Sigmoid colon (tissue), 7 donors: ENCODE data around the gene UGT2B7. TPM values are rescaled to one million over a fixed set of nuclear protein-coding genes. Genes with fewer than 3 reads are reported as not detected.

Source experiments
- DNase-seq: peaks from one replicate; pipeline ENCODE4 v3.0.0-alpha.2; 2019
- H3K27ac ChIP-seq, 4 donors: fragments of 200-600 bp; sonication (generic); one replicate each; pipeline ENCODE4 v1.5.1; 2016 to 2019; ENCODE audit warnings: mild to moderate bottlenecking in 1 of 4
- H3K27me3 ChIP-seq, 3 donors: fragments of 200-600 bp; sonication (generic); one replicate each; pipeline ENCODE4 v1.5.1; 2019; ENCODE audit warnings: mild to moderate bottlenecking in 1 of 3
- H3K36me3 ChIP-seq, 4 donors: fragments of 200-600 bp; sonication (generic); one replicate each; pipeline ENCODE4 v1.5.1; 2016 to 2019
- H3K4me1 ChIP-seq, 4 donors: fragments of 200-600 bp; sonication (generic); one replicate each; pipeline ENCODE4 v1.5.1; 2017 to 2019
- H3K4me3 ChIP-seq, 4 donors: fragments of 200-600 bp; sonication (generic); one replicate each; pipeline ENCODE4 v1.5.1; 2017 to 2019; ENCODE audit warnings: mild to moderate bottlenecking in 2 of 4, moderate library complexity in 1 of 4
- H3K9me3 ChIP-seq, 4 donors: fragments of 200-600 bp in 3 of 4; sonication (generic) in 3 of 4; one replicate each; pipeline versions ENCODE4 v1.5.1 to v1.6.1; 2013 to 2019
- EP300 ChIP-seq, 4 donors: sonication (generic); formaldehyde crosslinking; IDR thresholded peaks; one replicate each; pipeline ENCODE4 v1.6.1; 2017; ENCODE audit warnings: antibody characterized with exemption in 4 of 4
- POLR2A ChIP-seq, 2 donors: fragments of 450-650 bp; IDR thresholded peaks; one replicate each; pipeline ENCODE4 v1.6.1; 2016; ENCODE audit warnings: antibody characterized with exemption in 2 of 2, mild to moderate bottlenecking in 2 of 2, moderate library complexity in 2 of 2
- POLR2AphosphoS5 ChIP-seq, 4 donors: sonication (generic); formaldehyde crosslinking; IDR thresholded peaks; one replicate each; pipeline ENCODE4 v1.6.1; 2017; ENCODE audit warnings: antibody characterized with exemption in 4 of 4
- WGBS, 2 donors: extraction: QIAGEN DNeasy Blood & Tissue Kit; methylation state at CpG; one replicate each; pipeline ENCODE4 v1.1.7; 2013; 5-methylcytosine and 5-hydroxymethylcytosine counted together
- intact Hi-C: fragments of 100-400 bp; cut with DNase I; formaldehyde crosslinking; loops from one replicate; pipeline ENCODE4 v1.15.1; 2023
- polyA plus RNA-seq, 3 donors: library from polyadenylated mRNA; stranded (reverse); fragments of 200-250 nt; gene quantifications; one replicate each; pipeline ENCODE4 v1.2.3, GENCODE V29; 2013
- total RNA-seq, 4 donors: library from RNA; depleted of rRNA; stranded (reverse); fragments of >200 nt; gene quantifications; one replicate each; pipeline ENCODE4 v1.1.0, GENCODE V29; 2016
- TF ChIP-seq, protein P1 (sequence below), 4 experiments: fragments of 450-650 bp in 3 of 4; fragments of 200-600 bp in 1 of 4; IDR thresholded peaks; one replicate each; pipeline ENCODE4 v1.5.1; 2016 to 2019; ENCODE audit warnings: antibody characterized with exemption in 4 of 4, mild to moderate bottlenecking in 3 of 4, moderate library complexity in 2 of 4
- donor health status: healthy with polysubstance abuse.
- donor health status: Bipolar disorder and iron deficiency.
- donor health status: healthy.

The UGT2B7 gene
- total and polyA plus RNA-seq, 7 donors, result 1.6 to 2.5 (median 2.4) TPM; not detected in 4

DNA sequence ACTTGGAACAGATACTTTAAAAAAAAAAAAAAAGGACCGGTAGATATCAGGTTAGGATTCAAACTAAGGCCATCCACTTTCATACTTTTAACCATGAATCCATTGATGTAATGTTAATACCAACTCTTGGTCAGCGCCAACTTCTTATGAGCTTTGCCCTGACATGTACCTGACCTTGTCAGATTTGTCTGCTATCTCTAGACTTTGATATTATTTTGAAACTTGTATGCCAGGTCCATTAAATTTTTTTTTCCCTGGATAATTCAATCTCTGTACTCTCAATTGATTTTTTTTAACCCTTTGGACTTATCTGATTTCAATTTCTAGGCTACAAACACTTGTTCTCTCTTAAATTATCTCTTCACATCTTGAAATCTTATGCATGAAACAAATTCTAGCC, 27.2 kb upstream of the UGT2B7 start:
- Histone ChIP-seq H3K4me1 (no peaks in the 10 kb centered on the region), H3K9me3 (no peaks in the 10 kb centered on the region), H3K27me3 (no peaks in the 10 kb centered on the region), H3K36me3 (no peaks in the 10 kb centered on the region), H3K4me3 (no peak overlapping the region), H3K27ac (no peak overlapping the region)
- intact Hi-C loops, result no loop called here
- TF ChIP-seq POLR2AphosphoS5 (IDR thresholded peaks at IDR 0.05) (no peak), POLR2A (IDR thresholded peaks at IDR 0.05) (no peak), EP300 (IDR thresholded peaks at IDR 0.05) (no peak)
- TF ChIP-seq, protein P1, sequence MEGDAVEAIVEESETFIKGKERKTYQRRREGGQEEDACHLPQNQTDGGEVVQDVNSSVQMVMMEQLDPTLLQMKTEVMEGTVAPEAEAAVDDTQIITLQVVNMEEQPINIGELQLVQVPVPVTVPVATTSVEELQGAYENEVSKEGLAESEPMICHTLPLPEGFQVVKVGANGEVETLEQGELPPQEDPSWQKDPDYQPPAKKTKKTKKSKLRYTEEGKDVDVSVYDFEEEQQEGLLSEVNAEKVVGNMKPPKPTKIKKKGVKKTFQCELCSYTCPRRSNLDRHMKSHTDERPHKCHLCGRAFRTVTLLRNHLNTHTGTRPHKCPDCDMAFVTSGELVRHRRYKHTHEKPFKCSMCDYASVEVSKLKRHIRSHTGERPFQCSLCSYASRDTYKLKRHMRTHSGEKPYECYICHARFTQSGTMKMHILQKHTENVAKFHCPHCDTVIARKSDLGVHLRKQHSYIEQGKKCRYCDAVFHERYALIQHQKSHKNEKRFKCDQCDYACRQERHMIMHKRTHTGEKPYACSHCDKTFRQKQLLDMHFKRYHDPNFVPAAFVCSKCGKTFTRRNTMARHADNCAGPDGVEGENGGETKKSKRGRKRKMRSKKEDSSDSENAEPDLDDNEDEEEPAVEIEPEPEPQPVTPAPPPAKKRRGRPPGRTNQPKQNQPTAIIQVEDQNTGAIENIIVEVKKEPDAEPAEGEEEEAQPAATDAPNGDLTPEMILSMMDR (IDR thresholded peaks at IDR 0.05), result no peak
- WGBS, 2 donors, result 49 to 74% methylated on average over 2 of the region's 2 CpGs
- DNase-seq, result no peak

- H3K9me3 ChIP-seq, result no peaks in the 10 kb centered on the region
- TF ChIP-seq POLR2AphosphoS5 (IDR thresholded peaks at IDR 0.05), result no peak
- TF ChIP-seq EP300 (IDR thresholded peaks at IDR 0.05), result no peak
- TF ChIP-seq POLR2A (IDR thresholded peaks at IDR 0.05), result no peak
- TF ChIP-seq, protein P1 (IDR thresholded peaks at IDR 0.05), result no peak
- H3K27ac ChIP-seq, result no peak overlapping the region
- DNase-seq, result no peak
- no peak overlapping the region for H3K4me3 ChIP-seq
- no peaks in the 10 kb centered on the region for H3K27me3 ChIP-seq
- intact Hi-C loops, result no loop called here
- H3K36me3 ChIP-seq, result no peaks in the 10 kb centered on the region
- H3K4me1 ChIP-seq, result no peaks in the 10 kb centered on the region
- WGBS, 2 donors, result 46 to 65% methylated on average over 2 of the region's 2 CpGs
These were observed 25.7 kb upstream of the UGT2B7 start for GRCh38 chr4:69070590-69070989.

- no peak overlapping the region for H3K4me3 ChIP-seq
- DNase-seq, result no peak
- no peak overlapping the region for H3K27ac ChIP-seq
- no peaks in the 10 kb centered on the region for H3K4me1 ChIP-seq
- no peak for TF ChIP-seq POLR2A (IDR thresholded peaks at IDR 0.05)
- TF ChIP-seq, protein P1 (IDR thresholded peaks at IDR 0.05), result no peak
- TF ChIP-seq EP300 (IDR thresholded peaks at IDR 0.05), result no peak
- intact Hi-C loops, result no loop called here
- WGBS, 2 donors, result 87 to 88% methylated on average over 1 of the region's 1 CpG
- no peaks in the 10 kb centered on the region for H3K27me3 ChIP-seq
- no peaks in the 10 kb centered on the region for H3K9me3 ChIP-seq
- H3K36me3 ChIP-seq, result no peaks in the 10 kb centered on the region
These were observed 25.0 kb upstream of the UGT2B7 start for GRCh38 chr4:69071286-69071685.

DNA sequence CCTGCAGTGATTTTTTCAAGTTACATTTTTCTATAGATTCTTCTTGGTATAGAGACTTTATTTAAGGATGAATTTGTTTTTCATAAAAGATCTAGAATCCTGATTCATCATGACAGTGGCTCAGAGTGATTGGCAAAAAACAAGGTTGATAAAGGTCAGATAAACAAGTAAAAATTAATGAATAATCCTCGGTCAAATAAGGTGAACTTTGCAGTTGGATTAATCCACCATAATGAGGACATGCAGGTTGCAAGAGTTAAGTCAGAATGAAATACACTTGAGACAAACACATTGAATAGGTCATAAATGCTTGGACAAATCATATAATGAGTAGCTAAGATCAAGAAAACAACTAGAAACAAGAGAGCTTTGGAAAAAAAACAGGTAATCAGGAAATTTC, 22.9 kb upstream of the UGT2B7 start:
- TF ChIP-seq, protein P1 (IDR thresholded peaks at IDR 0.05), result no peak
- TF ChIP-seq POLR2A (IDR thresholded peaks at IDR 0.05), result no peak
- TF ChIP-seq POLR2AphosphoS5 (IDR thresholded peaks at IDR 0.05), result no peak
- TF ChIP-seq EP300 (IDR thresholded peaks at IDR 0.05), result no peak
- Histone ChIP-seq H3K4me1 (no peaks in the 10 kb centered on the region), H3K27me3 (no peaks in the 10 kb centered on the region), H3K9me3 (no peaks in the 10 kb centered on the region), H3K4me3 (no peak overlapping the region), H3K27ac (no peak overlapping the region), H3K36me3 (no peaks in the 10 kb centered on the region)
- 93 to 94% methylated on average over 1 of the region's 1 CpG for WGBS, 2 donors
- no peak for DNase-seq
- intact Hi-C loops, result no loop called here

DNA sequence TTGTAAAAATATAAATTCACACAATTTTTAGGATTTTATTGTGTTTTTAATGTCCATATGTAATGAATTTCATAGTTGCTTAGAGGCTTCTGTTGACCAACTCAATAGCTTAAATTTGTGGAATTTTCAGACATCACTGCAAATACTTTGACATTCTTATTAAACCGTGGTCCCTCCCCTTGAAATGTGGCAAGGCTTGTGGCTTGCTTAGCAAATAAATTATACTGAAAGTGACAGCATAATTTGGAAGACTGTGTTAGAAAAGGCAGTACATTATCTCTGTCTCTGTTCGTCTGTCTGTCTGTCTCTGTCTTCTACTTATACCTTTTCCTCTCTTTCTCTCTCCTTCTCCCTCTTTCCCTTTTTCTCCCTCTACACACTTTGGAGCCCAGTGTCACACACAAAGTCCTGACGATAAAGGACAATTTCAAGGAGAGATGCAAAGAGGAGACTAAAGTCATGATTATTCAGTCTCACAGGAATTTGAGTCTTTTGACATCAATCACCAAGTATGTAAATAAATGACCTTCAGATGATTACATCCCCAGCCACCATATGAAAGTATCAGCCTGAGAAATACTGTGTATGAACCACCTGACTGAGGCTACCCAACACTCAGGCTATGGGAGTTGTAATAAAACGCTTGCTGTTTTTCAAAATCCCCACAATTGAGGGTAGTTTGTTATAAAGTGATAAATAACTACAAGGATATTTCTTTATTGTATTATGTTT, 21.0 kb upstream of the UGT2B7 start:
- DNase-seq, result no peak
- Histone ChIP-seq H3K4me3 (no peak overlapping the region), H3K27ac (no peak overlapping the region), H3K36me3 (no peaks in the 10 kb centered on the region), H3K27me3 (no peaks in the 10 kb centered on the region), H3K4me1 (no peaks in the 10 kb centered on the region), H3K9me3 (no peaks in the 10 kb centered on the region)
- 43 to 62% methylated on average over 4 of the region's 4 CpGs for WGBS, 2 donors
- TF ChIP-seq EP300 (IDR thresholded peaks at IDR 0.05), result no peak
- TF ChIP-seq POLR2AphosphoS5 (IDR thresholded peaks at IDR 0.05), result no peak
- no peak for TF ChIP-seq POLR2A (IDR thresholded peaks at IDR 0.05)
- TF ChIP-seq, protein P1 (IDR thresholded peaks at IDR 0.05), result no peak
- intact Hi-C loops, result no loop called here
